ENCODE measurements around the gene U2SURP. TPM values are rescaled to one million over a fixed set of nuclear protein-coding genes. Genes with fewer than 3 reads are reported as not detected.

The U2SURP gene
- total RNA-seq, 4 donors from 2014 or later: 39.3 to 63.3 (median 47.1) TPM

DNA sequence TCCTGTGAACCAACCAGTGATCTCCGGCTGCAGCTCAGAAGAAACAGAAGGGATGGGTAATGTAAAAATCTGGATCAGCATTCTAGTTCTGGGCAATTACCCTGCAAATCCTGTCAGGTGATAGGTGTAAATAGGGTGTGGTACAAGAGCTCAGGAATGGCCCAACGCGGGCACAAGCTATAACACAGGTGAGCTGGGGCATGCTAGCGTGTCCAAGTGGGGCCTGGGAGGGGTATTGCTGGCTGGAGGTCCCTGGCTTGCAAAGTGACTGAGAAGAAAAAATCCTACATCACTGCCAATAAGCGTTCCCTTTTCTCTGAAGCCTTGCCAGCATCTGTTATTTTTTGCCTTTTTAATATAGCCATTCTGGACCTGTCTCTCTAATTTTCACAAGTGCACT, 108.5 kb downstream of the U2SURP start:
- TF ChIP-seq CTCF (IDR thresholded peaks at IDR 0.05) (no peak), POLR2A (IDR thresholded peaks at IDR 0.05) (no peak)
- intact Hi-C loops (cut with DNase I; ENCODE audit: low total_unique reads): no loop called here
- no peak overlapping the region for H3K4me3 ChIP-seq (ENCODE audit: low read depth, poor library complexity, severe bottlenecking)
- DNase-seq (ENCODE audit: low spot score in 2 of 2): no peak
- 45 to 53% methylated on average over 5 of the region's 5 CpGs for WGBS, 2 donors

Other genes with a start within 250 kb of the U2SURP start
- 10 to 100 TPM; 10.4 to 17.1 (median 12.8) TPM for gene PCOLCE2, start 112.5 kb upstream of the U2SURP start, total RNA-seq
- gene PAQR9, start 37.9 kb upstream of the U2SURP start, total RNA-seq: not detected
- 10 to 100 TPM in 1 of 4 donors, 1 to 10 TPM in 3; 2.2 to 14.7 (median 4.4) TPM for gene CHST2, start 118.2 kb downstream of the U2SURP start, total RNA-seq

Data from lower leg skin (tissue), 4 donors.